K562 (cell line): Measurements from ENCODE around the gene OR10G7.

ENCODE experiments used
- FIP1L1 ChIP-seq: fragments of 200-400 bp; formaldehyde crosslinking; IDR thresholded peaks from 2 replicates; pipeline ENCODE4 v1.6.1; 2018; ENCODE audit warnings: mild to moderate bottlenecking, low read depth, low read length; ENCODE audit not compliant: poor library complexity, severe bottlenecking
- HMG20B ChIP-seq: fragments of 250-450 bp; sonication (Bioruptor Pico); IDR thresholded peaks from 2 replicates; pipeline ENCODE4 v1.5.0; 2021; ENCODE audit warnings: mild to moderate bottlenecking
- MXI1 ChIP-seq: IDR thresholded peaks from 2 replicates; pipeline ENCODE4 v1.6.1; 2011; ENCODE audit warnings: low read depth, mild to moderate bottlenecking, improper control_type of control experiment, low read length
- NBN ChIP-seq: fragments of 450-650 bp; IDR thresholded peaks from 2 replicates; pipeline ENCODE4 v1.6.1; 2016; ENCODE audit warnings: low read depth, mild to moderate bottlenecking
- NFATC3 ChIP-seq: fragments of 450-650 bp; IDR thresholded peaks from 2 replicates; pipeline ENCODE4 v1.6.1; 2017; ENCODE audit warnings: mild to moderate bottlenecking
- POLR2A ChIP-seq: fragments of 450-650 bp; conservative IDR thresholded peaks from 2 replicates; pipeline ENCODE4 v1.6.1; 2016
- SMAD4 ChIP-seq: fragments of 250-450 bp; sonication (Bioruptor Pico); conservative IDR thresholded peaks from 2 replicates; pipeline ENCODE4 v1.8.0; 2021; ENCODE audit warnings: inconsistent platforms, mild to moderate bottlenecking, moderate library complexity
- STAG1 ChIP-seq: sonication (generic); formaldehyde crosslinking; IDR thresholded peaks from 2 replicates; pipeline ENCODE4 v1.5.0; 2020; ENCODE audit warnings: missing genetic modification reagents, borderline replicate concordance
- ZNF175 ChIP-seq: fragments of 200-800 bp; sonication (Bioruptor generic); IDR thresholded peaks from 2 replicates; pipeline ENCODE4 v1.6.1; 2016; ENCODE audit warnings: low read depth, mild to moderate bottlenecking, missing genetic modification characterization, missing compliant biosample characterization
- ZNF436 ChIP-seq: fragments of 250-450, 450-650 bp; sonication (Bioruptor Pico); formaldehyde crosslinking; IDR thresholded peaks from 2 replicates; pipeline ENCODE4 v1.7.0; 2020; ENCODE audit warnings: mild to moderate bottlenecking
- TF ChIP-seq, protein P1 (sequence below), 3 experiments: IDR thresholded peaks in 2 of 3; conservative IDR thresholded peaks in 1 of 3; 2 replicates each; pipeline ENCODE4 v1.5.1; 2011 to 2012; ENCODE audit warnings: low read length in 3 of 3, mild to moderate bottlenecking in 3 of 3, control low read depth in 2 of 3, improper control_type of control experiment in 1 of 3, inconsistent platforms in 1 of 3, low read depth in 1 of 3, mixed read lengths in 1 of 3, moderate library complexity in 1 of 3; ENCODE audit not compliant: insufficient read depth in 2 of 3
- TF ChIP-seq, protein P2 (sequence below), 2 experiments: IDR thresholded peaks; 2 replicates each; pipeline ENCODE4 v1.6.1; 2012; ENCODE audit warnings: improper control_type of control experiment in 2 of 2, low read depth in 2 of 2, low read length in 2 of 2, borderline replicate concordance in 1 of 2
- TF ChIP-seq, protein P3 (sequence below): sonication (generic); formaldehyde crosslinking; IDR thresholded peaks from 2 replicates; pipeline ENCODE4 v1.9.0; 2022; ENCODE audit warnings: mild to moderate bottlenecking, missing genetic modification reagents

DNA sequence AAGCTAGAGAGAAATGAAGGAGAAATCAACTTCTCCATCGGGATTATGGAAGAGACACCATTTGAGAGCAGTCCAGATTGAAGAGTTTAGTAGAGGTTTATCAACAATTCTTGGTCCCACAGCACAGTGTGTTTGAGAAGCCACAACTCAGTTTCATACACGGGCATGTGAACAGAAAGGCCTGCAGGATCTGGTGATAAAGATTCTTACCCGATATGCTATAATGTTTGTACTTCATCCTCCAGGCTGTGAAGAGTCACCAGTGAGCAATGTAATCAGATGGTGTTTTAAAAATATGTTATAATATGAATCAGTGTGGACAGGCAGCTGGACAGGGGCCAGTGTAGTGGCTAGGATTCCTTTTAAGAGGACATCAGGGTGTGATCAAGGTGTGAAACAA lies 44.5 kb upstream of the OR10G7 start:
- TF ChIP-seq STAG1 (CRISPR knock-in tag): no peak
- TF ChIP-seq ZNF436 (CRISPR knock-in tag): no peak
- TF ChIP-seq, protein P1, sequence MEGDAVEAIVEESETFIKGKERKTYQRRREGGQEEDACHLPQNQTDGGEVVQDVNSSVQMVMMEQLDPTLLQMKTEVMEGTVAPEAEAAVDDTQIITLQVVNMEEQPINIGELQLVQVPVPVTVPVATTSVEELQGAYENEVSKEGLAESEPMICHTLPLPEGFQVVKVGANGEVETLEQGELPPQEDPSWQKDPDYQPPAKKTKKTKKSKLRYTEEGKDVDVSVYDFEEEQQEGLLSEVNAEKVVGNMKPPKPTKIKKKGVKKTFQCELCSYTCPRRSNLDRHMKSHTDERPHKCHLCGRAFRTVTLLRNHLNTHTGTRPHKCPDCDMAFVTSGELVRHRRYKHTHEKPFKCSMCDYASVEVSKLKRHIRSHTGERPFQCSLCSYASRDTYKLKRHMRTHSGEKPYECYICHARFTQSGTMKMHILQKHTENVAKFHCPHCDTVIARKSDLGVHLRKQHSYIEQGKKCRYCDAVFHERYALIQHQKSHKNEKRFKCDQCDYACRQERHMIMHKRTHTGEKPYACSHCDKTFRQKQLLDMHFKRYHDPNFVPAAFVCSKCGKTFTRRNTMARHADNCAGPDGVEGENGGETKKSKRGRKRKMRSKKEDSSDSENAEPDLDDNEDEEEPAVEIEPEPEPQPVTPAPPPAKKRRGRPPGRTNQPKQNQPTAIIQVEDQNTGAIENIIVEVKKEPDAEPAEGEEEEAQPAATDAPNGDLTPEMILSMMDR (IDR thresholded peaks at IDR 0.05 in 2 of 3, conservative IDR thresholded peaks at IDR 0.05 in 1 of 3; ENCODE audit: insufficient read depth in 2 of 3, low read depth in 1 of 3, low read length in 3 of 3): no peak
- TF ChIP-seq NBN: no peak
- TF ChIP-seq POLR2A: no peak
- no peak for TF ChIP-seq HMG20B (CRISPR knock-in tag)
- no peak for TF ChIP-seq MXI1
- TF ChIP-seq, protein P2, sequence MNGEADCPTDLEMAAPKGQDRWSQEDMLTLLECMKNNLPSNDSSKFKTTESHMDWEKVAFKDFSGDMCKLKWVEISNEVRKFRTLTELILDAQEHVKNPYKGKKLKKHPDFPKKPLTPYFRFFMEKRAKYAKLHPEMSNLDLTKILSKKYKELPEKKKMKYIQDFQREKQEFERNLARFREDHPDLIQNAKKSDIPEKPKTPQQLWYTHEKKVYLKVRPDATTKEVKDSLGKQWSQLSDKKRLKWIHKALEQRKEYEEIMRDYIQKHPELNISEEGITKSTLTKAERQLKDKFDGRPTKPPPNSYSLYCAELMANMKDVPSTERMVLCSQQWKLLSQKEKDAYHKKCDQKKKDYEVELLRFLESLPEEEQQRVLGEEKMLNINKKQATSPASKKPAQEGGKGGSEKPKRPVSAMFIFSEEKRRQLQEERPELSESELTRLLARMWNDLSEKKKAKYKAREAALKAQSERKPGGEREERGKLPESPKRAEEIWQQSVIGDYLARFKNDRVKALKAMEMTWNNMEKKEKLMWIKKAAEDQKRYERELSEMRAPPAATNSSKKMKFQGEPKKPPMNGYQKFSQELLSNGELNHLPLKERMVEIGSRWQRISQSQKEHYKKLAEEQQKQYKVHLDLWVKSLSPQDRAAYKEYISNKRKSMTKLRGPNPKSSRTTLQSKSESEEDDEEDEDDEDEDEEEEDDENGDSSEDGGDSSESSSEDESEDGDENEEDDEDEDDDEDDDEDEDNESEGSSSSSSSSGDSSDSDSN (IDR thresholded peaks at IDR 0.05; ENCODE audit: borderline replicate concordance in 1 of 2, low read depth in 2 of 2, low read length in 2 of 2): no peak
- TF ChIP-seq SMAD4 (CRISPR knock-in tag): no peak
- TF ChIP-seq, protein P3, sequence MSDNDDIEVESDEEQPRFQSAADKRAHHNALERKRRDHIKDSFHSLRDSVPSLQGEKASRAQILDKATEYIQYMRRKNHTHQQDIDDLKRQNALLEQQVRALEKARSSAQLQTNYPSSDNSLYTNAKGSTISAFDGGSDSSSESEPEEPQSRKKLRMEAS: no peak
- no peak for TF ChIP-seq FIP1L1
- TF ChIP-seq NFATC3: no peak
- no peak for TF ChIP-seq ZNF175 (CRISPR knock-in tag)
